Measurements from ENCODE around the gene IFT20. TPM values are rescaled to one million over a fixed set of nuclear protein-coding genes. Genes with fewer than 3 reads are reported as not detected.

The IFT20 gene
- total RNA-seq, 2 donors from 2014 or later = 30.9 to 31.5 TPM

GRCh38 chr17:28285965-28286364 is 49.3 kb downstream of the IFT20 start:
- no peaks in the 10 kb centered on the region for H3K4me1 ChIP-seq
- DNase-seq = no peak
- no peak overlapping the region for H3K27ac ChIP-seq
- no peaks in the 10 kb centered on the region for H3K27me3 ChIP-seq
- intact Hi-C loops (cut with DNase I) = no loop called here
- TF ChIP-seq CTCF (IDR thresholded peaks at IDR 0.05) = no peak
- no peak overlapping the region for H3K9ac ChIP-seq (ENCODE audit: low read depth in 2 of 2, low read length in 2 of 2)
- no peak overlapping the region for H3K4me3 ChIP-seq
- no peaks in the 10 kb centered on the region for H3K36me3 ChIP-seq
- no peaks in the 10 kb centered on the region for H3K9me3 ChIP-seq

- H3K4me3 ChIP-seq = no peak overlapping the region
- TF ChIP-seq CTCF (IDR thresholded peaks at IDR 0.05) = no peak
- intact Hi-C loops (cut with DNase I) = no loop called here
Observed at GRCh38 chr17:28282596-28282995, 52.7 kb downstream of the IFT20 start.

GRCh38 chr17:28280826-28281225 is 54.4 kb downstream of the IFT20 start:
- no peak for TF ChIP-seq CTCF (IDR thresholded peaks at IDR 0.05)
- intact Hi-C loops (cut with DNase I) = no loop called here

More at GRCh38 chr17:28282596-28282995, 52.7 kb downstream of the IFT20 start:
- no peak overlapping the region for H3K27ac ChIP-seq
- no peaks in the 10 kb centered on the region for H3K9me3 ChIP-seq
- DNase-seq = no peak
- no peaks in the 10 kb centered on the region for H3K36me3 ChIP-seq
- H3K9ac ChIP-seq (ENCODE audit: low read depth in 2 of 2, low read length in 2 of 2) = no peak overlapping the region
- no peaks in the 10 kb centered on the region for H3K4me1 ChIP-seq
- no peaks in the 10 kb centered on the region for H3K27me3 ChIP-seq

DNA sequence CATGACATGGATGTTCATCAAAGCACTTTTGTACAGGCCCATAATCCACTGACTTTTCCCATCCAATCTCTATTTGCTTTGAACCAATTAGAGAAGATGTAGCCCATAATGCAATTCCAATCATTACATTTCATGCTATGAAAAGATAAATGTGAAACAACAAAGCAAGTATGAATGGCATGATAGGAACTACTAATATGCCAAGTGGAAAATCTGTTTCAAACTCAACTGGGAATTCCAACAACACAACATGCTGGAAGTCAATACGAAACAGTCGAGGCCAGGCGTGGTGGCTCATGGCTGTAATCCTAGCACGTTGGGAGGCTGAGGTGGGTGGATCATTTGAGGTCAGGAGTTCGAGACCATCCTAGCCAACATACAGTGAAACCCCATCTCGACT is 55.9 kb downstream of the IFT20 start:
- H3K4me1 ChIP-seq = no peaks in the 10 kb centered on the region

More at GRCh38 chr17:28280826-28281225, 54.4 kb downstream of the IFT20 start:
- no peaks in the 10 kb centered on the region for H3K9me3 ChIP-seq
- DNase-seq = no peak
- H3K27me3 ChIP-seq = no peaks in the 10 kb centered on the region
- no peaks in the 10 kb centered on the region for H3K36me3 ChIP-seq
- no peak overlapping the region for H3K4me3 ChIP-seq
- H3K4me1 ChIP-seq = no peaks in the 10 kb centered on the region
- H3K27ac ChIP-seq = no peak overlapping the region
- no peak overlapping the region for H3K9ac ChIP-seq (ENCODE audit: low read depth in 2 of 2, low read length in 2 of 2)

More for the DNA sequence above, 55.9 kb downstream of the IFT20 start:
- Histone ChIP-seq H3K27ac (no peak overlapping the region), H3K27me3 (no peaks in the 10 kb centered on the region), H3K9ac (ENCODE audit: low read depth in 2 of 2, low read length in 2 of 2) (no peak overlapping the region), H3K4me3 (no peak overlapping the region), H3K9me3 (no peaks in the 10 kb centered on the region), H3K36me3 (no peaks in the 10 kb centered on the region)
- intact Hi-C loops (cut with DNase I) = no loop called here
- DNase-seq = no peak
- no peak for TF ChIP-seq CTCF (IDR thresholded peaks at IDR 0.05)

Small RNAs within 50 kb of the gene (microRNA-seq; reads per million reads assigned to microRNA genes)
- not detected for gene MIR4723

Other genes with a start within 250 kb of the IFT20 start
- gene TMEM97, start 16.3 kb downstream of the IFT20 start, total RNA-seq = 10 to 100 TPM; 37.2 to 38.5 TPM
- 10 to 100 TPM; 29.6 to 39.8 TPM for gene TNFAIP1, start 289 bp upstream of the IFT20 start, total RNA-seq
- 100 to 1,000 TPM in 1 of 2 donors, 10 to 100 TPM in 1; 80.3 to 132 TPM for gene POLDIP2, start 22.1 kb upstream of the IFT20 start, total RNA-seq
- not detected for gene SEBOX, start 29.7 kb upstream of the IFT20 start, total RNA-seq
- gene VTN, start 34.8 kb upstream of the IFT20 start, total RNA-seq = 1 to 10 TPM in 1 of 2 donors, not detected in 1; 1.8 TPM
- gene SARM1, start 36.2 kb upstream of the IFT20 start, total RNA-seq = 10 to 100 TPM in 1 of 2 donors, 1 to 10 TPM in 1; 7.7 to 10.8 TPM
- gene SLC46A1, start 70.7 kb upstream of the IFT20 start, total RNA-seq = 1 to 10 TPM; 4.3 to 5.4 TPM
- gene SLC13A2, start 138.2 kb upstream of the IFT20 start, total RNA-seq = 10 to 100 TPM; 24.7 to 40.5 TPM
- gene FOXN1, start 170.9 kb upstream of the IFT20 start, total RNA-seq = under 1 TPM in 1 of 2 donors, not detected in 1; 0.32 TPM
- gene UNC119, start 217.2 kb upstream of the IFT20 start, total RNA-seq = 10 to 100 TPM; 31.4 to 39.8 TPM
- 10 to 100 TPM; 71.9 to 82.7 TPM for gene PIGS, start 236.1 kb upstream of the IFT20 start, total RNA-seq
- 100 to 1,000 TPM in 1 of 2 donors, 10 to 100 TPM in 1; 14.4 to 111 TPM for gene ALDOC, start 241.4 kb upstream of the IFT20 start, total RNA-seq

All from colonic mucosa (tissue), 4 donors.